SU-DHL-6 (cell line): ENCODE results near the gene PTPRC.

Experiments
- CTCF ChIP-seq: fragments of 200-600 bp; sonication (generic); IDR thresholded peaks from one replicate; pipeline ENCODE4 v1.5.1; 2017; ENCODE audit warnings: antibody characterized with exemption, mild to moderate bottlenecking, low read length, moderate library complexity; ENCODE audit not compliant: insufficient read depth, poor library complexity, severe bottlenecking
- EZH2phosphoT487 ChIP-seq: fragments of 200-600 bp; sonication (generic), shearing (Covaris generic); conservative IDR thresholded peaks from 2 replicates; pipeline ENCODE4 v1.6.1; 2018; ENCODE audit warnings: mild to moderate bottlenecking, antibody characterized with exemption, low read length, moderate library complexity, mixed read lengths

- no peak for TF ChIP-seq EZH2phosphoT487
- TF ChIP-seq CTCF: no peak
These were observed 95.6 kb downstream of the PTPRC start for GRCh38 chr1:198734323-198735008.
